KMS-11 (cell line): ENCODE data around the gene SDK1.

Experiments
- H2AFZ ChIP-seq: fragments of 200-600 bp; sonication (generic); 2 replicates; pipeline ENCODE4 v1.6.1; 2016; ENCODE audit warnings: antibody characterized with exemption, mixed run types, low read depth
- H3K27ac ChIP-seq: fragments of 200-600 bp; sonication (generic); 2 replicates; pipeline ENCODE4 v1.6.1; 2016; ENCODE audit warnings: mild to moderate bottlenecking, mixed run types
- H3K27me3 ChIP-seq: fragments of 200-600 bp; sonication (generic); 2 replicates; pipeline ENCODE4 v1.6.1; 2017; ENCODE audit warnings: mild to moderate bottlenecking, low read depth, mixed run types, moderate library complexity; ENCODE audit not compliant: insufficient read depth
- H3K36me3 ChIP-seq: fragments of 200-600 bp; sonication (generic); 2 replicates; pipeline ENCODE4 v1.6.1; 2017; ENCODE audit warnings: mild to moderate bottlenecking, mixed run types; ENCODE audit not compliant: insufficient read depth
- H3K4me1 ChIP-seq: fragments of 200-600 bp; sonication (generic); 2 replicates; pipeline ENCODE4 v1.6.1; 2016; ENCODE audit warnings: mild to moderate bottlenecking, low read depth, mixed run types; ENCODE audit not compliant: poor library complexity, severe bottlenecking
- H3K4me2 ChIP-seq: fragments of 200-600 bp; sonication (generic); 2 replicates; pipeline ENCODE4 v1.7.0; 2016; ENCODE audit warnings: mild to moderate bottlenecking, mixed run types
- H3K4me3 ChIP-seq: fragments of 200-600 bp; sonication (generic); IDR thresholded peaks from 2 replicates; pipeline ENCODE4 v1.6.1; 2017; ENCODE audit warnings: low read depth, low read length, mixed read lengths; ENCODE audit not compliant: insufficient read depth
- H3K79me2 ChIP-seq: fragments of 200-600 bp; sonication (generic); 2 replicates; pipeline ENCODE4 v1.6.1; 2016; ENCODE audit warnings: low read depth, mixed run types; ENCODE audit not compliant: insufficient read depth
- H3K9ac ChIP-seq: fragments of 200-600 bp; sonication (generic); 2 replicates; pipeline ENCODE4 v1.6.1; 2016; ENCODE audit warnings: mild to moderate bottlenecking, mixed run types
- H4K20me1 ChIP-seq: fragments of 200-600 bp; sonication (generic); 2 replicates; pipeline ENCODE4 v1.6.1; 2016; ENCODE audit warnings: mild to moderate bottlenecking, mixed run types; ENCODE audit not compliant: insufficient read depth
- TF ChIP-seq, protein P1 (sequence below): fragments of 200-600 bp; sonication (generic); conservative IDR thresholded peaks from 2 replicates; pipeline ENCODE4 v1.6.1; 2017; ENCODE audit warnings: low read depth, mild to moderate bottlenecking, antibody characterized with exemption, low read length, moderate library complexity, mixed read lengths

SDK1 gene

DNA sequence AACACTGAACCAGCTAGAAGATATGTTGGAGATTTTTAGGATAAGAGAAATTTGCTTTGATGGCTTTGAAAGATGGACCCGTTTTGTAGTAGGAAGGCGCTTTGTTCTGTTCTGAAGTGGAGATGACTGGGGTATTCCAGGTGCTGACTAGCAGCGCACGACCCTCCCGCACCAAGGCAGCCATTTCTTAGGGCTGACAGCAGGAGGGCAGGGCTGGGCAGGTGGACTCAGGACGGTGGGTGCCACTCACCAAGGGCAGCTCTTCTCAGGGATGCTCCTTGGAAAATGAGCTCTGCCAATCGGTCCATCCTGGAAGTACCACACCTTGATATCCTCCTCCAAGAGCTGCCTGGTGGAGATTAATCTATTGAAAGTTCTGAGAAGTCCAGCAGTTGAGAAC, 917.4 kb downstream of the SDK1 start:
- Histone ChIP-seq H3K79me2 (no peaks in the 10 kb centered on the region), H4K20me1 (no peaks in the 10 kb centered on the region), H3K27ac (no peak overlapping the region), H3K36me3 (no peaks in the 10 kb centered on the region), H3K9ac (no peak overlapping the region), H3K27me3 (peaks cover 7% of the 10 kb centered on the region; the same call in 1 of the 2 replicates), H3K4me3 (no peak overlapping the region), H3K4me2 (no peak overlapping the region), H3K4me1 (no peaks in the 10 kb centered on the region), H2AFZ (no peak overlapping the region)
- TF ChIP-seq, protein P1, sequence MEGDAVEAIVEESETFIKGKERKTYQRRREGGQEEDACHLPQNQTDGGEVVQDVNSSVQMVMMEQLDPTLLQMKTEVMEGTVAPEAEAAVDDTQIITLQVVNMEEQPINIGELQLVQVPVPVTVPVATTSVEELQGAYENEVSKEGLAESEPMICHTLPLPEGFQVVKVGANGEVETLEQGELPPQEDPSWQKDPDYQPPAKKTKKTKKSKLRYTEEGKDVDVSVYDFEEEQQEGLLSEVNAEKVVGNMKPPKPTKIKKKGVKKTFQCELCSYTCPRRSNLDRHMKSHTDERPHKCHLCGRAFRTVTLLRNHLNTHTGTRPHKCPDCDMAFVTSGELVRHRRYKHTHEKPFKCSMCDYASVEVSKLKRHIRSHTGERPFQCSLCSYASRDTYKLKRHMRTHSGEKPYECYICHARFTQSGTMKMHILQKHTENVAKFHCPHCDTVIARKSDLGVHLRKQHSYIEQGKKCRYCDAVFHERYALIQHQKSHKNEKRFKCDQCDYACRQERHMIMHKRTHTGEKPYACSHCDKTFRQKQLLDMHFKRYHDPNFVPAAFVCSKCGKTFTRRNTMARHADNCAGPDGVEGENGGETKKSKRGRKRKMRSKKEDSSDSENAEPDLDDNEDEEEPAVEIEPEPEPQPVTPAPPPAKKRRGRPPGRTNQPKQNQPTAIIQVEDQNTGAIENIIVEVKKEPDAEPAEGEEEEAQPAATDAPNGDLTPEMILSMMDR: no peak

DNA sequence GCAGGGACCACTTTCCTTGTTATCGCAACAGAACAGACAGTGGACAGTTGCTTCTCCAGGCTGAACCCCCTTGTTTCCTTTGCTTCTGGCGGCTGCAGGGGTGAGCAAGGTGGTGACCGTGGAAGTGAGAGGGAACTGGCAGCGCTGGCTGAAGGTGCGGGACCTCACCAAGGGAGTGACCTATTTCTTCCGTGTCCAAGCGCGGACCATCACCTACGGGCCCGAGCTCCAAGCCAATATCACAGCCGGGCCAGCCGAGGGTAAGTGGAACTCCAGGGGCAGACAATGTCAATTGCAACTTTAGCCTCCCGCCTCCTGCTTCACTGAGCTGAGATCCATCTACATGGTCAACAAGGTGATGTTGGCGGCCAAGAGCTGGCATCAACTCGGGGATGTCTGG, 919.0 kb downstream of the SDK1 start:
- H3K27me3 ChIP-seq: no peaks in the 10 kb centered on the region
- no peak overlapping the region for H3K4me2 ChIP-seq
- H3K4me3 ChIP-seq: no peak overlapping the region
- H4K20me1 ChIP-seq: no peaks in the 10 kb centered on the region
- no peak overlapping the region for H3K27ac ChIP-seq
- TF ChIP-seq, protein P1: no peak
- no peak overlapping the region for H2AFZ ChIP-seq
- no peaks in the 10 kb centered on the region for H3K4me1 ChIP-seq
- no peaks in the 10 kb centered on the region for H3K79me2 ChIP-seq
- H3K36me3 ChIP-seq: no peaks in the 10 kb centered on the region
- no peak overlapping the region for H3K9ac ChIP-seq

DNA sequence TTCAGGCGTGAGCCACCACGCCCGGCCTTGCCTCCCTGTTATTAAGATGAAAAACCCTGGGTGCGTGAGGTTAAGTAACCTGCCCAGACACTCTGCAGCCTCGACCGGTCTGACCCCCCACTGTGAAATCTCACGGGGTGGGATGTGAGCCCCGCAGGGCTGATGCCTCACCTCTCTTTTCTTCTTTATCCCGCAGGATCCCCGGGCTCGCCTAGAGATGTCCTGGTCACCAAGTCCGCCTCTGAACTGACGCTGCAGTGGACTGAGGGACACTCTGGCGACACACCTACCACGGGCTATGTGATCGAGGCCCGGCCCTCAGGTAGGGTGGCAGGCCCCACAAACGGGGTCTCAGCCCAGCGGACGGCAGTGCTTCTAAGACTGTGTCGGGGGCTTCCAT, 920.0 kb downstream of the SDK1 start:
- no peak overlapping the region for H2AFZ ChIP-seq
- no peak overlapping the region for H3K9ac ChIP-seq
- no peaks in the 10 kb centered on the region for H3K4me1 ChIP-seq
- H3K27ac ChIP-seq: no peak overlapping the region
- no peak overlapping the region for H3K4me3 ChIP-seq
- H3K4me2 ChIP-seq: no peak overlapping the region
- H3K79me2 ChIP-seq: no peaks in the 10 kb centered on the region
- TF ChIP-seq, protein P1: no peak
- no peaks in the 10 kb centered on the region for H3K36me3 ChIP-seq
- no peaks in the 10 kb centered on the region for H3K27me3 ChIP-seq
- no peaks in the 10 kb centered on the region for H4K20me1 ChIP-seq

DNA sequence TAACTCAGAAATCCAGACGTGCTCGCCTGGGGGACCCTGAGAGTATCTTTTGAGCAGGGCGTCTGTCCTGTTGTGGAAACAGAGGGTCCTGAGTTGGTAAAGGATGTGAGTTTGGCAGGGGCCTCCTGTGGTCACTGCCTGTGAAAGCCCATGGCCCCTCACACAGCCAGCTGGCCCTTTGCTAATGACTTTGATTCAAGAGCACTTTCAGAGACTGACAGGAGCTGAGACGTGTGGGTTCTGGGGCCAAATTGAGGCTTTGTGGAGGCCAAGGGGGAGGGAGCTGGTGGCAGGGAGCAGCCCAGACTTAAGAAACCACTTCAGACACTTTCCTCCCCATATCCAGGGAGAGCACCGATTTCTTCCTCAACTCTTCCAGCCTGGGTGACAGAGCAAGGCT, 921.6 kb downstream of the SDK1 start:
- Histone ChIP-seq H3K4me3 (no peak overlapping the region), H3K79me2 (no peaks in the 10 kb centered on the region), H3K4me2 (no peak overlapping the region), H3K27ac (no peak overlapping the region), H4K20me1 (no peaks in the 10 kb centered on the region), H3K36me3 (no peaks in the 10 kb centered on the region), H3K9ac (no peak overlapping the region), H3K27me3 (no peaks in the 10 kb centered on the region), H2AFZ (no peak overlapping the region), H3K4me1 (no peaks in the 10 kb centered on the region)
- TF ChIP-seq, protein P1: no peak
